GM10248 (cell line): ENCODE results near the gene EID3.

ENCODE experiments used
- CTCF ChIA-PET: fragments of 300-600 bp; sonication (Branson Sonifier 250); formaldehyde crosslinking; extraction: SDS; loops from one replicate; lab custom pipeline; 2021; ENCODE audit warnings: antibody characterized with exemption; lab: Yijun Ruan, JAX
- POLR2A ChIA-PET: fragments of 350-650 bp; sonication (Branson Sonifier 250); formaldehyde crosslinking; extraction: SDS; loops from one replicate; lab custom pipeline; 2020; ENCODE audit warnings: antibody characterized with exemption; lab: Yijun Ruan, JAX
- DNase-seq: peaks from one replicate; pipeline ENCODE4 v3.0.0; 2012; ENCODE audit errors: extremely low spot score
- CTCF ChIP-seq: IDR thresholded peaks from 2 replicates; pipeline ENCODE4 v1.5.1; 2012; ENCODE audit warnings: mild to moderate bottlenecking, low read depth; ENCODE audit errors: extremely low read depth, missing control alignments, control extremely low read depth

EID3 gene

GRCh38 chr12:104313568-104314241 lies 10.2 kb downstream of the EID3 start:
- no peak for TF ChIP-seq CTCF
- ChIA-PET CTCF (interaction anchor here (0.9 to 1.7 kb wide), 7 partner anchors 10 to 477 kb away, joined by 3 to 6 read pairs (median 3); no protein-coding TSS in a partner anchor), POLR2A (no interaction called here)
- DNase-seq: no peak

GRCh38 chr12:104314242-104314614 lies 10.7 kb downstream of the EID3 start:
- TF ChIP-seq CTCF: no peak
- no peak for DNase-seq
- ChIA-PET CTCF (interaction anchor here (0.9 to 1.1 kb wide), 2 partner anchors 10 to 26 kb away, joined by 3 read pairs; no protein-coding TSS in a partner anchor), POLR2A (no interaction called here)

GRCh38 chr12:104315326-104316224 lies 12.0 kb downstream of the EID3 start:
- no peak for DNase-seq
- ChIA-PET POLR2A (no interaction called here), CTCF (no interaction called here)
- TF ChIP-seq CTCF: no peak

GRCh38 chr12:104316936-104317335 lies 13.4 kb downstream of the EID3 start:
- no peak for DNase-seq
- TF ChIP-seq CTCF: no peak
- CTCF ChIA-PET: interaction anchor here (1.4 kb wide), 1 partner anchor 28 kb away, joined by 3 read pairs; no protein-coding TSS in a partner anchor
- POLR2A ChIA-PET: no interaction called here

DNA sequence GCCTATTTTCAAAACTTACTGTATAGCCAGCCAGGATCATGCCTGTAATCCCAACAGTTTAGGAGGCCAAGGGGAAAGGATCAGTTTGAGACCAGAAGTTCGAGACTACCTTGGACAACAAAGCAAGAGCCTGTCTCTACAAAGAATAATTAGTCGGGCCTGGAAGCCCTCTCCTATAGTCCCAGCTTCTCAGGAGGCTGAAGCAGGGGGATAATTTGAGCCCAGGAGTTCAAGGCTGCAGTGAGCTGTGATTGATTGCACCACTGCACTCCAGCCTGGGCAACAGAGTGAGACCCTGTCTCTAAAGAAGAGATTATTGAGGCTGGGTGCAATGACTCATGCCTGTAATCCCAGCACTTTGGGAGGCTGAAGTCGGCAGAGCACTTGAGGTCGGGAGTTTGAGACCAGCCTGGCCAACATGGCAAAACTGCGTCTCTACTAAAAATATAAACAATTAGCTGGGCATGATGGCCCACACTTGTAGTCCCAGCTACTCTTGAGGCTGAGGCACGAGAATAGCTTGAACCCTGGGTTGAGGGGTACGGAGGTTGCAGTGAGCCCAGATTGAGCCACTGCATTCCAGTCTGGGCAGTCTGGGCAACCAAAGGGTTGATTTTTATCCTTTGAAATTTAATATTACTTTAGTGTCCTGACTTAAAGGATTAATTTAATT lies 14.1 kb downstream of the EID3 start:
- CTCF ChIA-PET: interaction anchor here (1.2 to 1.4 kb wide), 3 partner anchors 20 to 209 kb away, joined by 3 to 5 read pairs (median 3); no protein-coding TSS in a partner anchor
- no peak for DNase-seq
- POLR2A ChIA-PET: no interaction called here
- TF ChIP-seq CTCF: no peak

DNA sequence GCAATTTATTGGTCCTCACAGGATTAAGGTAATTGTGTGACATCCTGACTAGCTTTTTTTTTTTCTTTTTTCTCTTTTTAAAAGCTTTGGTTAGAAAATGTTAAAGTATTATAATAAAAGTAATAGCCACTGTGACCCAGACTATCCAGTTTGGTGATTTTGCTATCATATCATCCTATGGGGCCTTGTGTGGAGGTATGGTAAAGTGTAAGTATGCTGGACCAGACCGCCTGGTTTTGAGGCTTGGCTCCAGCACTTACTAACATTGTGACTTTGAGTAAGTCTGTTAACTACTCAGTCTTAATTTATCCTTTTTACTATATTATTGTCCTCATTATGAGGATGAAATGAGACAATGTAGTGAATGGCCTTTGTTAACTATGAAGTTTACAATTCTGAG lies 15.5 kb downstream of the EID3 start:
- DNase-seq: no peak
- ChIA-PET POLR2A (no interaction called here), CTCF (interaction anchor here (0.9 to 1.4 kb wide), 4 partner anchors 8 to 210 kb away, joined by 3 to 5 read pairs (median 4); no protein-coding TSS in a partner anchor)
- no peak for TF ChIP-seq CTCF
